Measurements from ENCODE around the gene PAX7.

DNA sequence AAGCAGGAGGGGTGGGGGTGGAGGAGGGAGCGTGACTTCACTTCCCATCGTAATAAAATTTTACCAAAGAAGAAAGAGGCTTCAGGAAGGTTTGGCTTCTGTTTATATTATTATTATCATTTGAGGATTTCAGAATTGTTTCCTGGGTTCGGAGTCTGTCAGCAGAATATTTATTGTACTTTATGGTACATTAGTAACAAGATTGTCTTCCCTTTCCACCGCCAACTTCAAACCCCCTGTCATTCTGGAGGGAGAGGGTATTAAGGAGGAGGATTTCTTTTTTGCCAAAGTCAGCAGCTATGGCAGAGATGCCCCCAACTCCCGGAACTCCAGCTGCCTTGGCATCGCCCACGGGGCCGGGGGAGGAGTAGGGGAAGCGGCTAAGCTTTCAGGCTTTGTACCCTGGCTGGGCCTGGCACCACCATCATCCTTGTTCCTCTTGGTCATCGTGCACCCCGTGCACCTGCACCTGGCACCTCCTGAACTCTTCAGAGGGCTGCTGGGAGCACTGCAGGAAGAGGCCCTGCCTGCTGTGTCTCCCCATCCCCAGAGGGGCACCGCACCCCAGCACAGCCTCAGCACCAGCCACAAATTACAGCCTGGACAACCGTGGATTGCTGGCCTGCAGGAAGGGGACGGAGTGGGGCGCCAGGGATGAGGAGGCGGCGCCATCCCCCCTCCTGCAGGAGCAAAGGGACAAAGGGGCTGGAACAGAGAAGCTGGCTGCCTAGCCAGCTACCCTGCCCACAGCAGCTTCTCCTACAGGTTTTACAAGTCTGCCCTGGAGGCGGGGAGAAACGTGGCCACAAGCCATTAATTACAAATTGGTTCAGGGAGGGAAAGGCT lies 24.0 kb upstream of the PAX7 start:
- TF ChIP-seq, protein P1, sequence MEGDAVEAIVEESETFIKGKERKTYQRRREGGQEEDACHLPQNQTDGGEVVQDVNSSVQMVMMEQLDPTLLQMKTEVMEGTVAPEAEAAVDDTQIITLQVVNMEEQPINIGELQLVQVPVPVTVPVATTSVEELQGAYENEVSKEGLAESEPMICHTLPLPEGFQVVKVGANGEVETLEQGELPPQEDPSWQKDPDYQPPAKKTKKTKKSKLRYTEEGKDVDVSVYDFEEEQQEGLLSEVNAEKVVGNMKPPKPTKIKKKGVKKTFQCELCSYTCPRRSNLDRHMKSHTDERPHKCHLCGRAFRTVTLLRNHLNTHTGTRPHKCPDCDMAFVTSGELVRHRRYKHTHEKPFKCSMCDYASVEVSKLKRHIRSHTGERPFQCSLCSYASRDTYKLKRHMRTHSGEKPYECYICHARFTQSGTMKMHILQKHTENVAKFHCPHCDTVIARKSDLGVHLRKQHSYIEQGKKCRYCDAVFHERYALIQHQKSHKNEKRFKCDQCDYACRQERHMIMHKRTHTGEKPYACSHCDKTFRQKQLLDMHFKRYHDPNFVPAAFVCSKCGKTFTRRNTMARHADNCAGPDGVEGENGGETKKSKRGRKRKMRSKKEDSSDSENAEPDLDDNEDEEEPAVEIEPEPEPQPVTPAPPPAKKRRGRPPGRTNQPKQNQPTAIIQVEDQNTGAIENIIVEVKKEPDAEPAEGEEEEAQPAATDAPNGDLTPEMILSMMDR (IDR thresholded peaks at IDR 0.05) = no peak
- no peak for TF ChIP-seq EP300 (IDR thresholded peaks at IDR 0.05)
